ENCODE data around the gene TM4SF4.

Gene TM4SF4

DNA sequence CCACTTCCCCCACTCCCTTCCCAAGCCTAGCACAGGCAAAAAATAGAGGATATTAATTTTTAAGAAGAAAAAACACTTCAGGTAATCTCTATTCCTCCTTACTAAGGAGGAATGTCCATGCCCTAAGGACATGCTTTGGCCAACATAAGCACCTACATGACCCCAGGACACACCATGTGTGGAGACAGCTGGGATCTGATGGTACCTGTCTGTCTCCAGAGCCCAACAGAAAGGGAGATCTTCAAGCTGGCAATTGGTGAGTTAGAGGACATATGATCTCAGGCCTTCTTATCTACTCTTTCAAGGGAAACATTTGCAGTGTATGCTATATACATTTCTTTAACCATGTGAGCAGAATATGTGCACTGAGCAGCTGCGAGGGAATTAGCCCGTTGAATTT lies 7.0 kb downstream of the TM4SF4 start:
- no peak for DNase-seq (ENCODE audit: low read depth in 2 of 2)

DNA sequence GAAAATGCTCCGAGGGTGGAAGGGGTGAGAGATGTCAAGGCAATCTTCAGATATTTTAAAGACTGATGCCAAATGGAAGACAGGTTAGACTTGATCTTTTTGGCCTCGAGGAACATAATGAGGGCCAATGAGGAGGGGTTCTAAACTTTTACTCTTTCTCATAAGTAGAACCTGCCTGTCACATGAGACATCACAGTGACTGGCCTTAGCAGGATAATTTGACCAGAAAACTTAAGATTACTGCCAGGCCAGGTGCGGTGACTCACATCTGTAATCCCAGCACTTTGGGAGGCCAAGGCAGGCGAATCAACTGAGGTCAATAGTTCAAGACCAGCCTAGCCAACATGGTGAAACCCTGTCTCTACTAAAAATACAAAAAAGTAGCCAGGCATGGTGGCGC lies 12.2 kb downstream of the TM4SF4 start:
- no peak for DNase-seq (ENCODE audit: low read depth in 2 of 2)

DNA sequence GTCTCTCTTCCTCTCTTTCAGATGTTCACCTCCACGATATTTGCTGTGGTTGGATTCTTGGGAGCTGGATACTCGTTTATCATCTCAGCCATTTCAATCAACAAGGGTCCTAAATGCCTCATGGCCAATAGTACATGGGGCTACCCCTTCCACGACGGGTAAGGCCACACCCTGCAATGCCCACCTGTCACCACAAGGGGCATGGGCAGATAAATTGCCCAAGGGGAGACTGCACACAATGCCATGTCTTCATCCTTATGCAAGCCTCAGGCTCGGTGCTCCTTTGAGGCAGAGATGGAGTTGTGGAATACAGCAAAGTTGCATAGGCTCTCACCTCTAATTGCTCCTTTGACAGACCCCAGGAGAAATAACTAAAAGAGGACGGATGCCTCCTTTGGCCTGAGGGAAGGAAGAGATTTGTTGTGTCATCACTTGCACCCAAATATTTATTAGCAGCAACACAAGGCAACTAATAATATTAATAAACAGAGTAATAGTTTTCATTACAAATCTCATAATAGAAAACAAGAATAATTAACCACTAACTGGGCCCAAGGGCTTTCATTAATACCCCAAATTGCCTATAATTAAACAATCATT lies 13.2 kb downstream of the TM4SF4 start:
- no peak for DNase-seq (ENCODE audit: low read depth in 2 of 2)

DNA sequence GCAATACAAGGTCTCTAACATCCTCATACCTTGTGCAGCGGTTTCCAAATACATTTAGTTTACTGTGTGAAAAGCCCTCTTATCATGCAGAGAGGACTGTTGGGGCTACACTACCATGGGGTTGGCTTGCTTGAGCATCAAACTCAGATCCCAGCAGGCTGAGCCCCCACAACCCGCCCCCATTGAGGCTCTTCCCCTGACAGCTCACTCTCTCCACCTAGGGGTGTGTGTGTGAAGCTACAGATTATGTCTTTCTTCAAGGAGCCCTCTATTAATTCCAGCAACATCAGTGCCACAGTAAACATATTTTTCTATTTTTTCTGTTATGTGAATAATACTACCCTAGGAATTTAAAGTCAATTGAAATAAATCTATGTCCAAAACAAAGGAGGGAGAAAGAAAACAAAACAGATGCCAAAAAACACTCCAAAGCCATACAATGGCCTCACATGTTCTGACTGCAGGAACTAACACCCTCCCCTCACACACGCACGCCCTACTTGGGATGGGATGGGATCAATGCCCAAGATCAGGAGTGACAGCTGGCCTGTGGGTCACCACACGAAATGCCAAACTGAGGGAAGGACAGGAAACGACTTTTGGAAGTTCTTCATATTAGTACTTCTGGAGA lies 14.7 kb downstream of the TM4SF4 start:
- no peak for DNase-seq (ENCODE audit: low read depth in 2 of 2)

DNA sequence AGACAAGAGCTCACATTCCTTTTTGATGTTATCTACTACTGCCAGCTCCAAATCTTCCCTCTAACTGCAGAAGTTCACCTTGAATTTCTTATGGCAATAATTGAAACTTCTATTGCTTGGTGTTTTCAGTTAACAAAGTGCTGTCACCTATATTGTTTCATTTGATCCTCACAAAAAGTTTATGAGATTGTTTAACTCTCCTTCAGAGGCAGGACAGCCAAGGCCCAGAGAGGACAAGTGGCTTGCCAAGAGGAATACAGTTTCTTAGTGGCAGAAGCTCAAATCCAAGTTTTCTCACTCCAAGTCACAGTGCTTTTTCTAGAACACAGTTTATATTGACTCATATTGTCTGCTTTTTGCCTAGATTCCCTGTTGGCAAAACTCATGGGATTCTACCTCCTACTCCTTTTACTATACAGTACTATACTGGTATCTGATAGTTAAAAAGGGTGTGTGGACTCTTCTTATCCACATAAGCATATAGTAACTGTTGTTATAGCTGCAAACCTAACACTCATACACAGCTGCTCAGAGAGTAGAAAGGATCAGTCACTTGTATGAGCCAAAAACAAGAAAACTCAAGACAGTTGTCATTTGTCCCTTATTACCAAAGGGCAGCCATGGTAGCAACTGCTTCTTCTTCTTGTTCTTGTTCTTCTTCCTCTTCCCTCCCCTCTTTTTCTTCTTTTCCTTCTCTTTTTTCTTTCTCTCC lies 15.9 kb downstream of the TM4SF4 start:
- DNase-seq (ENCODE audit: low read depth in 2 of 2), result no peak

DNA sequence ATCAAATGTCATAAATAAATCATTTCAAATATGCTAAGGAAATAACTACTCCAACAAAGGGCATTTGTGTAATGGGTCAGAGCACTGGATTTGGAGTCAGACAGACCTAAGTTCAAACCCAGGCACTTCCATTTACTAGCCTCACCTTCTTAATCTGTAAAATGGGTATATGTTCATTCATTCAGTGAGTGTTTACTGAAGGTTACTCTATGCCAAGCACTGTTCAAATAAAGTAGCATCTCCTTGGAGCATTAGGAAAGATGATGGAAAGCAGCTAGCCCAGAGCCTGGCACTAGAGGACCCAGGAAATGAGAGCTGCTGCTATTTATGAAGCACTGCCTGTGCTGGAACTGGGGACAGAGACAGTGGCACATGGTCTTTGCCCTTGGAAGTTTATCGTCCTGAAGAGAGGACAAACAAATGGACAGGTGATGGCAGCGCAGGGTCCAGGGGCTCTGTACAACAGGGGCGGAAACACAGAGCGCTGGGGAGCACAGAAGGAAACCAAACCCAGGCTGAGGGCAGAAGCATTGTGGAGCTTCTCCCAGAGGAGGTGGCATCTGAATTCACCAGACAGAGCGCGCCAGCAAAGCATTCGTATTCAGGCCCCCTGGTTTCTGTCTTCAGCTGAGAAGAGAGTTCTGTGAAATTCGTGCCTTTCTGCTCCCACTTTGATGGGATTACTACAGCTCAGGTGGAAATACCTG lies 19.0 kb downstream of the TM4SF4 start:
- DNase-seq (ENCODE audit: low read depth in 2 of 2), result no peak

DNA sequence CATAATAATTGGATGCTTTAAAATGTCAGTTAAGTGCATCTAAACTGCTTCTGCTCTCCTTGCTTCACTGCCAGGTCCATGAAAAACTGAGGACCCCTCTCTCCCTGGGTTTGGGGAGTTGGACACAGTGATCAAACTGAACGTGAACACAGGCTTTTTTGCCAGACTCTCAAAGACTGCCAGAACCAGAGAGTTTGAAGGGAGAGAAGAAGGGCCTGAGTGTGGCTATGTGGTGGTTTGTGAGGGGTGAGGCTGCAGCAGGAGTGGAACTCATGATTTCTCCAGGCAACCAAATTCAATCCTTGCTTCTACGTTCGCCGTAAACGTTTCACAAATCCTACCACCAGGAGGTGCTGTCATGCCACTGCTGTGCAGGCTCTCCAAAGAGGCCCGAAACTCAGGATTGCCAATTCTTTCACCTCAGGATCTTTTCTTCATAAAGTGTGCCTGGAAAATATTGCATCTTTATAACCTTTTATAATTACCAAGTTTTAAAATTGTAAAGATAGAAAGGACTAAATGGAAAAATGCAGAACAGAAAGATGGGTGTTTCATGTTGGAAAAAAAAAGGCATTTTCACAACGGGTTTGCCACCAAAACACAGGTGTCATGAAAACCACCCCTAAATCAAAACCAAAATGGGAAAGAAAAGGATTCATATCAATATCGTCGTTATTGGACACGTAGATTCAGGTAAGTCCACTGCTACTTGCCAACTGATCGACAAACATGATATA lies 19.7 kb downstream of the TM4SF4 start:
- DNase-seq (ENCODE audit: low read depth in 2 of 2), result no peak

DNA sequence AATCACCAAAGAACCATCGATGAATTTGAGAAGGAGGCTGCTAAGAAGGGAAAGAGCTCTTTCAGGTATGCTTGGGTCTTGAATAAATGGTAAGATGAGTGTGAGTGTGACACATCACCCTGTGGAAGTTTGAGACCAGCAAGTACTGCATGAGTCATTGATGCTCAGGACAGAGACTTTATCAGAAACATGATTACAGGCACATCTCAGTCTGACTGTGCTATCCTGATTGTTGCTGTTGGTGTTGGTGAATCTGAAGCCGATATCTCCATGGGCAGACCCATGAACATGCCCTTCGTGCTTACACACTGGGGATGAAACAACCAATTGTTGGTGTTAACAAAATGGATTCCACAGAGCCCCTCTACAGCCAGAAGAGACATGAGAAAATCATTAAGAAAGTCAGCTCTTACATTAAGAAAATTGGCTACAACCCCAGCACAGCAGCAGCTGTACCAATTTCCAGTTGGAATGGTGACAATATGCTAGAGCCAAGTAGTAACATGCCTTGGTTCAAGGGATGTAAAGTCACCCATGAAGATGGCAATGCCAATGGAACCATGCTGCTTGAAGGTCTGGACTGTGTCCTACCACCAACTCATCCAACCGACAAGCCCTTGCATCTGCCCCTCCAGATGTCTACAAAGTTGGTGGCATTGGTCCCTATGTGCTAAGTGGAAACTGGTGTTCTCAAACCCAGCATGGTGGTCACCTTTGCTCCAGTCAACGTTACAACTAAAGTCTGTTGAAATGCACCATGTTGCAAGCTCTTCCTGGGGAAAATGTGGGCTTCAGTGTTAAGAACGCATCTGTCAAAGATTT lies 20.5 kb downstream of the TM4SF4 start:
- no peak for DNase-seq (ENCODE audit: low read depth in 2 of 2)

DNA sequence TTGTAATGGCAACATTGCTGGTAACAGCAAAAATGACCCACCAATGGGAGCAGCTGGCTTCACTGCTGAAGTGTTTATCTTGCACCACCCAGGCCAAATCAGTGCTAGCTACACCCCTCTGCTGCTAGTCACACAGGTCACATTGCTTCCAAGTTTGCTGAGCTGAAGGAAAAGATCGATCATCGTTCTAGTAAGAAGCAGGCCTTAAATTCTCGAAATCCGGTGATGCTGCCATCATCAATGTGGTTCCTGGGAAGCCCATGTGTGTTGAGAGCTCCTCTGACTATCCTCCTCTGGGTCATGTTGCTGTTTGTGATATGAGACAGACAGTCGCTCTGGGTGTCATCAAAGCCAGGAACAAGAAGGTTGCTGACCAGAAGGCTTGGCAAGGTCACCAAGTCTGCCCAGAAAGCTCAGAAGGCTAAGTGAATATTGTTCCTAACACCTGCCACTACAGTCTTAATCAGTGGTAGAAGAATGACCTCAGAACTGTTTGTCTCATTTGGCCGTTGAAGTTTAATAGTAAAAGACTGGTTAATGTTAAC lies 21.2 kb downstream of the TM4SF4 start:
- DNase-seq (ENCODE audit: low read depth in 2 of 2), result no peak

DNA sequence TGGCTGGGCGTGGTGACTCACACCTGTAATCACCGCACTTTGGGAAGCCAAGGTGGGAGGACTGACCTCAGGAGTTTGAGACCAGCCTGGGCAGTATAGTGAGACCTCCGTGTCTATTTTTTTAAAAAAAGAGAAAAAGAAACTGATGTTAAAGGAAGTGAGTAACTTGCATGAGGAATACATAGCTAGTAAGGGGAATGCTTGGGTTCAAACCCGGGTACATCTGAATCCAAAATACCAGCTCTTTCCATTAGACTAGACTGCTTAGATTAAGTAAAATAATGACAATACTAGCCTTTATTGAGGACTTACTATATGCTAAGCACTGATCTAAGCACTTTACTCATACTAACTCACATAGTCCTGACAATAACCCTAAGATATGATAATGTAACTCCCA lies 22.4 kb downstream of the TM4SF4 start:
- DNase-seq (ENCODE audit: low read depth in 2 of 2), result no peak

DNA sequence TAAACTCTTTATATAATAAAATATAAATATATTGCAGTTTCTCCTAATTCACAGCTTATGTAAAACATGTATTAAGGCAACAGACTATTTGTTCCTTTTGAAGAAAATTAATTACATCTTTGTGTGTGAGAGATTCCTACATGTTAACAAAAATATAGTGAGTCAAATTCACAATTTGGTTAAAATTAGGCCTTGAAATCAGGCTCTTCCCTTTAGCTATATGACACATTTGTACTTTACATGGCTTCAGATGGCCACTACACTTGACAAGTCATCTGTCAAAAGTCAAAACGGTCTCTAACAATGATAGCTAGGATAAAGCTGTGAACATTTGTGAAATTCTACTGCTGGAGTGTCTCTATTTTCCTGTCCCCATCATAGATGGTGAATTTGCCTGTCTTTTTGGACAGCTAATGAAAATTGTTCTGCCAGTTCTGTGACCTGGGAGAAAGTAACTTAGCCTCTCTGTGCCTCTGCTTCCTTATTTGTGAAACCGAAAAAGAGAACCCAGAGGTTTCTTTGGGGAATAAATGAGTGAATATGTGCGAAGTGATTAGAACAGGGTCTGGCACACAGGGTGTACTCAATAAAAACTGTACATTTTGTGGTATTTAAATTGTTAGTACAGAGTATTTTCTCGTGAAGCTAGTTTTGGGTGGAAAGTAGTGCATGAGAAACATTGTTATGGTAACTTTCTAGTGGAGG lies 23.6 kb downstream of the TM4SF4 start:
- DNase-seq (ENCODE audit: low read depth in 2 of 2), result no peak

DNA sequence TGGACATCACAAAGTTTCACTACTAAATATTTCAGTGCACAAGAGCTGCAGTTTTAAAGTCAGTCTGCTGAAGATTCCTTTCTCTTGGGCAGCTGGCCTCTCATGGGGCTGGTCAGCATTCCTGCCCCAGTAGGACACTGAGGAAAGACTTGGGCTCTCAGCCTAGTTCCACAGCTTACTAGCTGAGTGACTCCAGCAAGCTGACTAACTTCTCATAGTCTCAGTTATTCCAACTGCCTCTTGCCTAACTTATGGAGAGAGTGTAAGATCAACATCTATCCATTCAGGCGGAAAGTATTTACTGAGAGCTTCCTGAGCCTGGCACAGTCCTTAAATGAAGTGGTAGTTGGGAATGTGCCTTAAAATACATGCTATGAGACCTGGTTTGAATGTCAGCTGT lies 27.0 kb downstream of the TM4SF4 start:
- no peak for DNase-seq (ENCODE audit: low read depth in 2 of 2)

DNA sequence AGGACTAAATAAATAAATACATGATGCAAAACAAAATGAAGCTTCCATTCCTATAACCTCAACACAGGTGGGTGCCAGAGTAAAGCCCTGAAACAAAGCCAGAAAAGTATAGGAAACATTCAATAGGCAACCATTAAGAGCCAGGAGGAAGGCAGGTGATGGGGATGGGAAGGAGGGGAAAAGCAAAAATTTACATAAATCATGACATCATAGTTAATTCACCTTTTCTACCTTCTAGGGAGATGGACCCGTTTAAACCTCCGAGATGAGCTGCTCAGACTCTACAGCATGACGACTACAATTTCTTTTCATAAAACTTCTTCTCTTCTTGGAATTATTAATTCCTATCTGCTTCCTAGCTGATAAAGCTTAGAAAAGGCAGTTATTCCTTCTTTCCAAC lies 27.9 kb downstream of the TM4SF4 start:
- DNase-seq (ENCODE audit: low read depth in 2 of 2), result no peak

DNA sequence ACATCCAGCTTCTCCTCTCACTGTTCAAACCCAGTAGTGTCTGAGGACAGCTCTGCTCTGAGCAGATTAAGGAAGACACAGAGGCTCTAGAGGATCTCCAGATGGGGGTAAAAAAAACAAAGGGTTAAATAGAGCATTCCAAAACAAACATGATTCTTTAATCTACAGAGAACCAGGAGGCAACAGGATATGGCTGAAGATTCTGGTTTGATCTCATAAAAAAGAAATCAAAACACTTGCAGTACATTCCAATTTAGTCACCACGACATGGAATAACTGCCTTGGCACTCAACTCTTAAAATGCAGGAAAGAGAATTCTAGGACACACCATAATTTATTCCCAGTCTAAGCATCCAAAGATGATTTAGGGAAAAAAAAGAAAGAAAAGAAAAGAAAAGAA lies 32.0 kb downstream of the TM4SF4 start:
- no peak for DNase-seq (ENCODE audit: low read depth in 2 of 2)

DNA sequence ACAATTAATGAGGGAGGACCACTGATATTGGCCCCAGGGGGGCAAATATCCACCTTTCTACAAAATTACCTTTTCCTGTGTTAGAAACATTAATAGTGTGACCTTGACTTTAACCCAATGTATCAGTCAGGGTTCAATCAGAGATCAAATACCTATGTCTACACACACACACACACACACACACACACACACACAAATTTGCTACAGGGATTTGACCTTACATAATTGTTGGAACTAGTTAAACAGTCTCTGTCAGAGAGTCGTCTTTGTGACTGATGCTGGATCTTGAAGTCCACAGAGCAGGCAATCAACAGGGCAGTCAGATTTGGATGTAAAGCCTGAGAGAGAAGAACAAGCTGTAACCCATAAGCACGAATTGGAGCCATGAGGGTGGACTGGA lies 32.5 kb downstream of the TM4SF4 start:
- DNase-seq (ENCODE audit: low read depth in 2 of 2), result no peak

DNA sequence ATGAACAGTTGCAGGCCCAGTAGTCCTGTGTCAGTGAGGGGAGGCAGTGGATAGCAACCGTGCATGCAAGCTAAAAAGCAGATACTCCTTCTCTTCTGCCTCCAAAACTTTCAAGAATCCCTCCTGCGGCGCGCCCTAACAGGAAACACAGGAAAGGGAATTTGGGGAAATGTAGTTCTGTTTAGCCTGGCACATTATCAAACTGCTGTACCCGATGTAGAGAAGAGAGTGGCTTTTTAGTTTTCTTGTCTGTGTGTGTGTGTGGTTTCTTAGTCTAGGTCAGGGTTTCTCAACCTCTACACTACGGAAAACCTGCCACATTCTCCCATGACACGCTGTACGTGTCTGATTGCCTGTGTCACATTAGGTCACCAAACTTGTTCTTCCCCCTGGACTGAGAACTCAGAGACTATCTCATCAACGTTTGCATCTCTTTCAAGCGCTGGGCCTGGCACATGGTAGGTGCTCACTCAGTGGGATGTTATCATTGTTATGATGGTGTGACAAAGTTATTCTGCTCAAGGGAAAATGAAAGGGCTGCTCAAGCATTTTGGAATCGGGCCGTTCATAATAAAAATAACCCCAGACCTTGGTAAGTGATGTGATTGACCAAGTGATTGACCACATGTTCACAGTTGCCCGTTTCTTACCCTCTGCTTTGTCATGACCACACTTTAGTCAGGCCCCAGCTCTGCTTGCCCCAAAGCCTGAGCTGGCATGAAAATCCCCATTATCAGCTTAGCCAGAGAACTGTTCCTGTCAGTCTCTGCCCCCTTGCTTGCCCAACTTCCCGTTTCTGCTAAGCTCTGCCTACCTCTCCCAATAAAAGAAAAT lies 33.2 kb downstream of the TM4SF4 start:
- no peak for DNase-seq (ENCODE audit: low read depth in 2 of 2)

DNA sequence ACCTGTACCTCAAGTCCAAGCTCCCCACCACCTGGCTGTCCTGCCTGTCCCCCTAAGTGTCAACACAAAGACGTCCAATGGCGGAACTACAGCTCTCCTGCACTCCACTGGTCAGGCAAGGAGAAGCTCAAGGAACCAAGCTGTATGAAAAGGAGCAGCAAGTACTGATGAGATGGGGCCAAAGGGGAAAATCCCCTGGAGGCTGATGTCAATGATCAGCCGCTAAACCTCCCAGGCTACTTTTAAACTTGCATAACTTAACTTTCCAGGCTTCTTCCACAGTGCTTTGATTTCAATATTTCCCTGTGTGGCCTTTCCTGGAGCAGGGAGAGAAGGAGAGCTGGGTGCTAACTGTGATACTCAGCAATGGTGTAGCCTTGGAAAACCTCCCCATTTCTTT lies 35.0 kb downstream of the TM4SF4 start:
- no peak for DNase-seq (ENCODE audit: low read depth in 2 of 2)

DNA sequence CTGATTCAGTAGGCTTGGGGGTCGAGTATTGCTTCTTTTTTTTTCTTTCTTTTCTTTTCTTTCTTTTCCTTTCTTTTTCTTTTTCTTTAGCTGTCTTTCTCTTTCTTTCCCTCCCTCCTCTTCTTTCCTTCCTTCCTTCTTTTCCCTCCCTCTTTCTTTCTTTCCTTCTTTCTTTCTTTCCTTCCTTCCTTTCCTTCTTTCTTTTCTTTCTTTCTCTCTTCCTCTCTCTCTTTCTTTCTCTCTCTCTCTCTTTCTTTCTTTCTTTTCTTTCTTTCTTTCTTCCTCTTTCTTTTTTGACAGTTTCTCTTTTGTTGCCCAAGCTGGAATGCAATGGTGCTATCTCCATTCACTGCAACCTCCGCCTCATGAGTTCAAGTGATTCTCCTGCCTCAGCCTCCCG lies 36.0 kb downstream of the TM4SF4 start:
- no peak for DNase-seq (ENCODE audit: low read depth in 2 of 2)

DNA sequence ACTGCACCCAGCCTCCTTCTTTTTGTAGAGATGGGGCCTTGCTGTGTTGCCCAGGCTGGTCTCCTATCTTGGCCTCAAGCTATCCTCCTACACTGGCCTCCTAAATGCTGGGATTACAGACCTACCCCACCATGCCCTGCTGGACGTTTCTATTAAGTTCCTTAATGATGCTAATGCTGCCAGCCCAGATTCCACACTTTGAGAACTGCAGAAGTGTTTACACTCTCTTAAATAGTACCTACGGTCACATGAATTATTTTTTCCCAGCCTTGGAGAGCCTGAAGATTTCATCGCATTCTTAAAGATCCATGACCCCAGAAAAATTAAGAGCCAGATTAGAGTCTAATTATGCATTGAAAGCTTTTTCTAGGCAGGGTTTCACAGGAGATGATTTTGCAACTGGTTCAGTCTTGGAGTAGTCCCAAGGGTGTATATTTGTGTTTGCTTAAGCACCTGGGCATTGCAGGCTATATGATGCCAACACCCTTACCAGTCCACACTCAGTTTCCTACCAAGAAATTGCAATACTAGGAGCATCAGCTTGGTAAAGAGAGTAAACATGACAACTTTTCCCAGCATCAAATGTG lies 36.6 kb downstream of the TM4SF4 start:
- DNase-seq (ENCODE audit: low read depth in 2 of 2), result no peak

All from stimulated activated CD4-positive, alpha-beta T cell treated with anti-CD3 and anti-CD28 coated beads, Interleukin-1b, Interleukin-23, amount 100 ng/mL, for 1 hour (primary cell).